ENCODE data around the gene STUM. TPM values are rescaled to one million over a fixed set of nuclear protein-coding genes. Genes with fewer than 3 reads are reported as not detected.

Gene STUM
- total and polyA plus RNA-seq, 7 donors, result under 0.01 to 16.9 (median 7.2) TPM

DNA sequence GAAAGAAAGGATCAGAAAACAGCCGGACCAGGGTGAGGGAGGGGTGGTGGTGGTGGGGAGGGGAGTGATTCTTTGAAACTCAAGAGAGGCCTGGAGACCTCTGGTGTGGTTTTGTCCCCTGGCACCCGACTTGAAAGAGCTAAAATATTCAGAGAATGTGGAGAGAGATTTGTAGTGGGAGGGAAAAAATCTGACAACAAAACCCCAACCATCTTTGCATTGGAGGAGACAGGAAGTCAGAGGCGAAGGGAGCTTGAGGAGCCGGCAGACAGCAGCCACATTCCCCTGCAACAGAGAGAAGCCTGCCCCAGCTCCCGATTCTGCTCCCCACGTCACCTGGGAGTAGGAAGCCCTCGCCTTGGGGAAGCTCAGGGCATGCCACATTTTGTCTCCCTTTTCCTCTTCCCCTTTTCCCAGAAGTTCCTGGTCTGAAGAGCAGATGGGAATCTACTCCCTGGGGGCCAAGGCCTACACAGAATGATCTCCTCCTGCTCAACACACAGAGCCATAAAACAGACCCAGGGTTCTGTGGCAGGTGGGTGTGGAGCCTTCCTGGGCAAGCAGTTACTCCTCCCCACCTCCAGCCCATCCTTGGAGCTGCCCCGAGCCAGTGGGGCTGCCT, 105.6 kb downstream of the STUM start:
- Histone ChIP-seq H3K4me3 (no peak overlapping the region), H3K27ac (no peak overlapping the region), H3K9me3 (no peaks in the 10 kb centered on the region), H3K27me3 (no peaks in the 10 kb centered on the region), H3K36me3 (no peaks in the 10 kb centered on the region), H3K4me1 (no peaks in the 10 kb centered on the region)
- DNase-seq, result no peak
- intact Hi-C loops (cut with DNase I), result no loop called here
- TF ChIP-seq EP300 (IDR thresholded peaks at IDR 0.05) (no peak), POLR2A (IDR thresholded peaks at IDR 0.05) (no peak), POLR2AphosphoS5 (IDR thresholded peaks at IDR 0.05) (no peak)
- TF ChIP-seq, protein P1, sequence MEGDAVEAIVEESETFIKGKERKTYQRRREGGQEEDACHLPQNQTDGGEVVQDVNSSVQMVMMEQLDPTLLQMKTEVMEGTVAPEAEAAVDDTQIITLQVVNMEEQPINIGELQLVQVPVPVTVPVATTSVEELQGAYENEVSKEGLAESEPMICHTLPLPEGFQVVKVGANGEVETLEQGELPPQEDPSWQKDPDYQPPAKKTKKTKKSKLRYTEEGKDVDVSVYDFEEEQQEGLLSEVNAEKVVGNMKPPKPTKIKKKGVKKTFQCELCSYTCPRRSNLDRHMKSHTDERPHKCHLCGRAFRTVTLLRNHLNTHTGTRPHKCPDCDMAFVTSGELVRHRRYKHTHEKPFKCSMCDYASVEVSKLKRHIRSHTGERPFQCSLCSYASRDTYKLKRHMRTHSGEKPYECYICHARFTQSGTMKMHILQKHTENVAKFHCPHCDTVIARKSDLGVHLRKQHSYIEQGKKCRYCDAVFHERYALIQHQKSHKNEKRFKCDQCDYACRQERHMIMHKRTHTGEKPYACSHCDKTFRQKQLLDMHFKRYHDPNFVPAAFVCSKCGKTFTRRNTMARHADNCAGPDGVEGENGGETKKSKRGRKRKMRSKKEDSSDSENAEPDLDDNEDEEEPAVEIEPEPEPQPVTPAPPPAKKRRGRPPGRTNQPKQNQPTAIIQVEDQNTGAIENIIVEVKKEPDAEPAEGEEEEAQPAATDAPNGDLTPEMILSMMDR (IDR thresholded peaks at IDR 0.05), result no peak
- WGBS, 2 donors, result 38 to 63% methylated on average over 8 of the region's 8 CpGs

DNA sequence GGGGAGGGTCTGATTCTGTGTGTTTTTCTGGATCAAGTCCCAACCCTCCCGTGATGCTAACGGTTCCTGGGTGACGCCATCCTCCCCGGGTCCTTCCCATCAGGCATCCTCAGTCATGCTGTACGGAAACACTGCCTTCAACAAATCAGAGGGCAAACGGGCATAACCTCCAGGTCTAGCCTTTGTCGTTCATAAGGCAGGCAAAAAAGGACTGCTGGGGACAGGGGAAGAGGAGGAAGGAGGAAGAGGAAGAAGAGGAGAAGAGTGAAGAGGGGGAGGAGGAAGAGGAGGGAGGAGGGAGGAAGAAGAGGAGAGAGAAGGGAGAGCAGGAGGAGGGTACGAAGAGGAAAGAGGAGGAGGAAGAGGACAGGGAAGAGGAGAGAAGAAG, 106.1 kb downstream of the STUM start:
- H3K9me3 ChIP-seq, result no peaks in the 10 kb centered on the region
- no peak overlapping the region for H3K27ac ChIP-seq
- peak; percentile 74 for DNase-seq
- no peaks in the 10 kb centered on the region for H3K27me3 ChIP-seq
- no peaks in the 10 kb centered on the region for H3K4me1 ChIP-seq
- 66% methylated on average over 8 of the region's 8 CpGs for WGBS, 2 donors
- TF ChIP-seq, protein P1 (IDR thresholded peaks at IDR 0.05), result no peak
- TF ChIP-seq POLR2AphosphoS5 (IDR thresholded peaks at IDR 0.05), result peak in 1 of 4 donors; percentile 12
- H3K36me3 ChIP-seq, result no peaks in the 10 kb centered on the region
- no peak overlapping the region for H3K4me3 ChIP-seq
- intact Hi-C loops (cut with DNase I), result loop anchor here (5.0 kb wide), 1 partner anchor 38 kb away; no protein-coding TSS in a partner anchor

DNA sequence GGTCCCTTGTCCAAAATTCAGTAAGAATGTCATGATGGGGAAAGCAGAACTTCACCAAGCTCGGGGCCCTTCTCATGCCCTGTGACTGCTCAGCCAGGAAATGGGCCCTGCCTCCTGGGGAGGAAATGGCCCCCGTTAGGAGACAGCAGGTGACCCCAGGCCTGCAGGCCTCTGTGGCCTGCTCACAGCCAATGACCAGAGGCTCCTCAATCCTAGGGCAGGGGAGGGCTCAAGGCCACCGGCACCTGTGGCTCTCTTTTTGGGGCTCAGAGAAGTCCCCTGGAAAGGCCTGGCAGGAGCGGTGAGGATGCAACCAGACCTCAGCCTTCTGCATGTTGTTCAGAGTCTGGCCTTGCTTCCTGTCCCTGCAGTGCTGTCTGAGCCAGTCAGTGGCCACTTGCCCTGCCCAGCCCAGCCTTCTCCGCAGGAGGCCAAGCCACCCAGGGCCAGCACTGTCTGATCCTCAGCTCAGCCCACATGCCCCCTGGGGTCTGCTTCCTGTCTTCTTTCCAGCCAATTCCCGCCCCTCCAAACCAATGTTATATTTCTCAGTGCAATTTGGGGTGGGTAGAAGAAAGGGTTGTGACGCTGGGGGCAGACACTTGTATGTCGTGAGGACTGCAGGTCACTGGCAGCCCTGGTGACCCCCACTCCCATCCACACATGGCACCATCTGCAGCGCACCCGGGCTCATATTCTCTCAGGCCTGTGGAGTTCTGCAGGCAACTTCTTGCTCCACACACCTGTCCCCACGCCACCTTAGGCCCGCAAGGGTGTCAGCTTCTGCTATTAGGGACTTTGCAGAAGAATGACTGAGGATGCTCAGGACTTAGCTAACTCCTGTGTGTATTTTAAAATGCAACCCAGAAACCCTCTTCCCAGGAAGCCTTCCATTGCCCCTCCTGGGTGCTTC, 106.9 kb downstream of the STUM start:
- Histone ChIP-seq H3K27ac (no peak overlapping the region), H3K9me3 (no peaks in the 10 kb centered on the region), H3K27me3 (no peaks in the 10 kb centered on the region), H3K36me3 (no peaks in the 10 kb centered on the region), H3K4me1 (no peaks in the 10 kb centered on the region), H3K4me3 (no peak overlapping the region)
- TF ChIP-seq POLR2A (IDR thresholded peaks at IDR 0.05), result no peak
- TF ChIP-seq, protein P1 (IDR thresholded peaks at IDR 0.05), result no peak
- TF ChIP-seq EP300 (IDR thresholded peaks at IDR 0.05), result no peak
- no peak for TF ChIP-seq POLR2AphosphoS5 (IDR thresholded peaks at IDR 0.05)
- 81 to 89% methylated on average over 12 of the region's 12 CpGs for WGBS, 2 donors
- DNase-seq, result no peak
- intact Hi-C loops (cut with DNase I), result loop anchor here (5.0 kb wide), 1 partner anchor 37 kb away; no protein-coding TSS in a partner anchor

DNA sequence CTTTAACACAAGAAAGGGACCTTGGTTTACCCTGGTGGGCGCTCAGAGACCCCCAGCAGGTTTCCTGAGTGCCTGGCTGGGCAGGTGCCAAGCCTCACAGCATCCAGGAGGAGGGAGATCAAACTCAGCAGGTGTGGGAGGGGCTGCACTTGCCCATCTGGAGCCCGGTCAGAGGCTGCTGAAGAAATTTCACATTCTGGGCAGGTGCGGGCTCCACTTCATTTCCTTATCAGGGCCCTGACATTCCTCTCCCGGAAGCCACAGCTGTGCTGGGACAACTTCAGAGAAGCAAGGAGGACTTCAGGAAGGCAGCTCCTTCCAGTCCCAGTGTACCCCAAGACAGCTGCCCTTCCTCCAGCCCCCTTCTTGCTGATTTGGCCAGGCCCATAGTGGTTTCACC, 107.6 kb downstream of the STUM start:
- intact Hi-C loops (cut with DNase I), result loop anchor here (5.0 kb wide), 1 partner anchor 36 kb away; no protein-coding TSS in a partner anchor
- Histone ChIP-seq H3K27me3 (no peaks in the 10 kb centered on the region), H3K4me3 (no peak overlapping the region), H3K27ac (no peak overlapping the region), H3K9me3 (no peaks in the 10 kb centered on the region), H3K4me1 (no peaks in the 10 kb centered on the region), H3K36me3 (no peaks in the 10 kb centered on the region)
- no peak for TF ChIP-seq EP300 (IDR thresholded peaks at IDR 0.05)
- no peak for TF ChIP-seq POLR2AphosphoS5 (IDR thresholded peaks at IDR 0.05)
- TF ChIP-seq, protein P1 (IDR thresholded peaks at IDR 0.05), result no peak
- no peak for TF ChIP-seq POLR2A (IDR thresholded peaks at IDR 0.05)
- DNase-seq, result no peak
- 16 to 34% methylated on average over 4 of the region's 4 CpGs for WGBS, 2 donors
